Measurements from ENCODE around the gene CCDC57. TPM values are rescaled to one million over a fixed set of nuclear protein-coding genes. Genes with fewer than 3 reads are reported as not detected.

Gene CCDC57
- total RNA-seq, 2 experiments from 2014 or later = 56.6 to 64.2 TPM

- Mint-ChIP-seq H3K4me1 (ENCODE audit: low read depth) (peaks cover 4% of the 10 kb centered on the region), H3K4me3 (no peak overlapping the region), H3K36me3 (ENCODE audit: low read depth) (peaks cover 28% of the 10 kb centered on the region), H3K27me3 (no peaks in the 10 kb centered on the region), H3K9me3 (no peaks in the 10 kb centered on the region), H3K27ac (no peak overlapping the region)
- TF ChIP-seq, protein P1, sequence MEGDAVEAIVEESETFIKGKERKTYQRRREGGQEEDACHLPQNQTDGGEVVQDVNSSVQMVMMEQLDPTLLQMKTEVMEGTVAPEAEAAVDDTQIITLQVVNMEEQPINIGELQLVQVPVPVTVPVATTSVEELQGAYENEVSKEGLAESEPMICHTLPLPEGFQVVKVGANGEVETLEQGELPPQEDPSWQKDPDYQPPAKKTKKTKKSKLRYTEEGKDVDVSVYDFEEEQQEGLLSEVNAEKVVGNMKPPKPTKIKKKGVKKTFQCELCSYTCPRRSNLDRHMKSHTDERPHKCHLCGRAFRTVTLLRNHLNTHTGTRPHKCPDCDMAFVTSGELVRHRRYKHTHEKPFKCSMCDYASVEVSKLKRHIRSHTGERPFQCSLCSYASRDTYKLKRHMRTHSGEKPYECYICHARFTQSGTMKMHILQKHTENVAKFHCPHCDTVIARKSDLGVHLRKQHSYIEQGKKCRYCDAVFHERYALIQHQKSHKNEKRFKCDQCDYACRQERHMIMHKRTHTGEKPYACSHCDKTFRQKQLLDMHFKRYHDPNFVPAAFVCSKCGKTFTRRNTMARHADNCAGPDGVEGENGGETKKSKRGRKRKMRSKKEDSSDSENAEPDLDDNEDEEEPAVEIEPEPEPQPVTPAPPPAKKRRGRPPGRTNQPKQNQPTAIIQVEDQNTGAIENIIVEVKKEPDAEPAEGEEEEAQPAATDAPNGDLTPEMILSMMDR (IDR thresholded peaks at IDR 0.05) = no peak
- no peak for DNase-seq
- ATAC-seq = no peak
- POLR2A ChIA-PET = interaction anchor here (0.7 kb wide), 2 partner anchors 27 to 36 kb away, joined by 3 read pairs; no protein-coding TSS in a partner anchor
- intact Hi-C loops (cut with micrococcal nuclease) = no loop called here
- CTCF ChIA-PET = no interaction called here
Measured at GRCh38 chr17:82092628-82092994, 120.0 kb downstream of the CCDC57 start.

DNA sequence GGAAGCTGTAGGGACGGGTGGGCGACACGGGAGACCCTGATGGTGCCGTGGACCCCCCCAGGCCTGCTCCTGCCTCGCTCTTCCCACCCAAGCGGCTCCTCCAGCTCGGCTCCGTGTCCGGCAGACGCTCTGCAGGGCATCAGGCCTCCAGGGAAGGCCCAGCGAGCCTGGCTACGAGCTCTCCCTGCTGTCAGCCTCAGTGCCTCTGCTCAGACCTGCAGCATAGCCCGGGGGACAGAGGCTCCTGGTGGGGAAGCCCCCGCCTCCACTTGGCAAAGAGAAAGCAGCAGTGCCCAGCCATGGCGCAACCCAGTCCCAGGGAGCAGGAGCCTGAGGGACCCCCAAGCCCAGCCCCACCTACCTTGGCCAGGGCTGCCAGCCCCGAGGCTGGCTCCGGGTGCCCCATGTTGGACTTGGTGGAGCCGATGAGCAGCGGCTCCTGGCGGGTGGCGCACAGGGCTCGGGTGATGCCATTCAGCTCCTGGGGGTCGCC lies 120.5 kb downstream of the CCDC57 start:
- ChIA-PET CTCF (no interaction called here), POLR2A (interaction anchor here (0.7 to 1.0 kb wide), 3 partner anchors 27 to 39 kb away, joined by 3 to 4 read pairs (median 3); no protein-coding TSS in a partner anchor)
- Mint-ChIP-seq H3K27ac (no peak overlapping the region), H3K4me3 (no peak overlapping the region), H3K36me3 (ENCODE audit: low read depth) (peaks cover 30% of the 10 kb centered on the region), H3K9me3 (no peaks in the 10 kb centered on the region), H3K4me1 (ENCODE audit: low read depth) (peaks cover 4% of the 10 kb centered on the region), H3K27me3 (no peaks in the 10 kb centered on the region)
- TF ChIP-seq, protein P1 (IDR thresholded peaks at IDR 0.05) = no peak
- intact Hi-C loops (cut with micrococcal nuclease) = no loop called here
- no peak for DNase-seq
- ATAC-seq = no peak

- DNase-seq (no peak), ATAC-seq (no peak)
- Mint-ChIP-seq H3K4me1 (ENCODE audit: low read depth) (peaks cover 4% of the 10 kb centered on the region), H3K27ac (no peak overlapping the region), H3K9me3 (no peaks in the 10 kb centered on the region), H3K4me3 (no peak overlapping the region), H3K27me3 (no peaks in the 10 kb centered on the region), H3K36me3 (ENCODE audit: low read depth) (peaks cover 26% of the 10 kb centered on the region)
- ChIA-PET POLR2A (interaction anchor here (0.8 to 3.6 kb wide), 4 partner anchors 11 to 39 kb away, joined by 3 to 18 read pairs (median 9); no protein-coding TSS in a partner anchor), CTCF (no interaction called here)
- intact Hi-C loops (cut with micrococcal nuclease) = no loop called here
- TF ChIP-seq, protein P1 (IDR thresholded peaks at IDR 0.05) = no peak
Measured at GRCh38 chr17:82091264-82092066, 121.2 kb downstream of the CCDC57 start.

DNA sequence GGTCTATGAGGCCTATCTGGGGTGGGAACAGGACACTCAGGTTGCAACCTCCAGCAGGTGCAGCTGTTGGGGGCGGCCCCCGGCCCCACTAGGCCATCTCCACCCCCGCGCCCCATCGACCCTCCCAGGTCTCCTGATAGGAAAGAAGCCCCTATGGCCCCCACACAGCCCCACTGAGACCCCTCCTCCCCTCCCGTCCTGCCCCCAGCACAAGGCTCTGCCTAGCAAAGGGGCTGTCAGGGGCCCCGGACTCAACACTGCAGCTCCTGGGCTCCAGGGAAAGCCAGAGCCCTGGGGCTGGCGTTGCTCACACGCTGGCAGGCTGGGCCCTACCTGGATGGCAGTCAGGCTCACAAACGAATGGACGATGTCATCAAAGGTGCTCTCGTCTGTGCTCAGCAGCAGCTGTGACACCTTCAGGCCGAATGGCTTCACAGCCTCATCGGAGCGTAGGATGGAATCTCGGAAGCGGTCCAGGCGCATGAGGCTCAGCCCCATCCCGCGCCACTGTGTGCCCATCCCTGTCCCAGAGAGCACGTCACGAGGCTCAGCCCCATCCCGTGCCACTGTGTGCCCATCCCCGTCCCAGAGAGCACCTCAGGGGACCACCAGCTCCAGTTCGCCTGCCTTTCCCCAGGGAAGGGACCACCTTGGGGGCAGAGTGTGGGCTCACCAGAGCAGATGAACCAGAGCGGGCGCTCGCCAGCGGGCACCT lies 121.9 kb downstream of the CCDC57 start:
- H3K4me1 Mint-ChIP-seq (ENCODE audit: low read depth) = peaks cover 2% of the 10 kb centered on the region
- H3K36me3 Mint-ChIP-seq (ENCODE audit: low read depth) = peaks cover 23% of the 10 kb centered on the region
- POLR2A ChIA-PET = interaction anchor here (3.4 to 3.6 kb wide), 2 partner anchors 11 to 14 kb away, joined by 14 to 18 read pairs; no protein-coding TSS in a partner anchor
- DNase-seq (no peak), ATAC-seq (no peak)
- CTCF ChIA-PET = no interaction called here
- intact Hi-C loops (cut with micrococcal nuclease) = no loop called here
- no peaks in the 10 kb centered on the region for H3K27me3 Mint-ChIP-seq
- H3K4me3 Mint-ChIP-seq = no peak overlapping the region
- TF ChIP-seq, protein P1 (IDR thresholded peaks at IDR 0.05) = no peak
- no peak overlapping the region for H3K27ac Mint-ChIP-seq
- H3K9me3 Mint-ChIP-seq = no peaks in the 10 kb centered on the region

Measured in activated CD8-positive, alpha-beta T cell treated with anti-CD3 and anti-CD28 coated beads for 36 hours (primary cell).